DOHH2 (cell line): ENCODE data around the gene NR2F1-AS1.

ENCODE experiments used
- CTCF ChIP-seq: fragments of 200-600 bp; sonication (generic); IDR thresholded peaks from one replicate; pipeline ENCODE4 v1.5.1; 2014; ENCODE audit warnings: antibody characterized with exemption, mild to moderate bottlenecking, low read depth, low read length; ENCODE audit not compliant: poor library complexity, severe bottlenecking
- EZH2phosphoT487 ChIP-seq: fragments of 200-600 bp; sonication (generic); IDR thresholded peaks from 2 replicates; pipeline ENCODE4 v1.6.1; 2017; ENCODE audit warnings: borderline replicate concordance, mild to moderate bottlenecking, antibody characterized with exemption, low read length, moderate library complexity, mixed read lengths

- no peak for TF ChIP-seq CTCF
- no peak for TF ChIP-seq EZH2phosphoT487
These were observed 152.2 kb downstream of the NR2F1-AS1 start for GRCh38 chr5:93428868-93429267.
